WTC11 (cell line): Measurements from ENCODE around the gene USF1.

Experiments
- ATF3 ChIP-seq: sonication (generic); formaldehyde crosslinking; conservative IDR thresholded peaks from 2 replicates; pipeline ENCODE4 v1.8.1; 2022; ENCODE audit warnings: mild to moderate bottlenecking, missing genetic modification reagents
- E2F5 ChIP-seq: sonication (generic); formaldehyde crosslinking; IDR thresholded peaks from 2 replicates; pipeline ENCODE4 v1.8.1; 2022; ENCODE audit warnings: mild to moderate bottlenecking, moderate library complexity, missing genetic modification reagents
- KAT7 ChIP-seq: sonication (generic); formaldehyde crosslinking; IDR thresholded peaks from 2 replicates; pipeline ENCODE4 v1.8.1; 2023; ENCODE audit warnings: missing genetic modification reagents, mild to moderate bottlenecking, borderline replicate concordance
- NFYB ChIP-seq: sonication (generic); formaldehyde crosslinking; conservative IDR thresholded peaks from 2 replicates; pipeline ENCODE4 v1.8.0; 2022; ENCODE audit warnings: low read depth, missing genetic modification reagents
- SP1 ChIP-seq: sonication (generic); formaldehyde crosslinking; conservative IDR thresholded peaks from 2 replicates; pipeline ENCODE4 v1.8.1; 2022; ENCODE audit warnings: missing genetic modification reagents
- TEAD4 ChIP-seq: sonication (generic); formaldehyde crosslinking; IDR thresholded peaks from 2 replicates; pipeline ENCODE4 v1.8.0; 2022; ENCODE audit warnings: mild to moderate bottlenecking, missing genetic modification reagents
- ZNF232 ChIP-seq: sonication (generic); formaldehyde crosslinking; IDR thresholded peaks from 2 replicates; pipeline ENCODE4 v1.8.0; 2022; ENCODE audit warnings: mild to moderate bottlenecking, missing genetic modification reagents
- ZNF512 ChIP-seq: sonication (generic); formaldehyde crosslinking; IDR thresholded peaks from 2 replicates; pipeline ENCODE4 v1.8.1; 2022; ENCODE audit warnings: missing genetic modification reagents, borderline replicate concordance
- TF ChIP-seq, protein P1 (sequence below): fragments of 200-600 bp; IDR thresholded peaks from 2 replicates; pipeline ENCODE4 v1.8.0; 2022; ENCODE audit warnings: antibody characterized with exemption
- TF ChIP-seq, protein P2 (sequence below): fragments of 250-450 bp; sonication (Bioruptor Pico); IDR thresholded peaks from 2 replicates; pipeline ENCODE4 v1.9.0; 2021; ENCODE audit warnings: mild to moderate bottlenecking

DNA sequence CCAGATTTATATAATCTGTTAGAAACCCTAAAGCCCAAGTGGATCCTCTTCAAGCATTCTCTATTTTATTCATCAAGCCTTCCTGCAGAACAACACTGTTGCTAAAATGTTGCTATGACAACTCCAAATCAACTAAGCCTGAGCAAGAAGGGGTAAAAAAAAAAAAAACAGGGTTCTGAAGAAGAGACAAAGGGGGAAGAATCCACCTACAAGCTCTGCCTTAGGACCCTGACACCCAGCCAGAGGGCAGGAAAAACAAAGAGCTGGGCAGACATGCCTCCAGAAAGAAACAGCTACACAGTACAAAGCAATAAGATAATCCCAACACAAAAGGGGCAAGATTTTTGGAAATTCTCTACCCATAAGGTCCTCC is 1.3 kb downstream of the USF1 start:
- TF ChIP-seq, protein P1, sequence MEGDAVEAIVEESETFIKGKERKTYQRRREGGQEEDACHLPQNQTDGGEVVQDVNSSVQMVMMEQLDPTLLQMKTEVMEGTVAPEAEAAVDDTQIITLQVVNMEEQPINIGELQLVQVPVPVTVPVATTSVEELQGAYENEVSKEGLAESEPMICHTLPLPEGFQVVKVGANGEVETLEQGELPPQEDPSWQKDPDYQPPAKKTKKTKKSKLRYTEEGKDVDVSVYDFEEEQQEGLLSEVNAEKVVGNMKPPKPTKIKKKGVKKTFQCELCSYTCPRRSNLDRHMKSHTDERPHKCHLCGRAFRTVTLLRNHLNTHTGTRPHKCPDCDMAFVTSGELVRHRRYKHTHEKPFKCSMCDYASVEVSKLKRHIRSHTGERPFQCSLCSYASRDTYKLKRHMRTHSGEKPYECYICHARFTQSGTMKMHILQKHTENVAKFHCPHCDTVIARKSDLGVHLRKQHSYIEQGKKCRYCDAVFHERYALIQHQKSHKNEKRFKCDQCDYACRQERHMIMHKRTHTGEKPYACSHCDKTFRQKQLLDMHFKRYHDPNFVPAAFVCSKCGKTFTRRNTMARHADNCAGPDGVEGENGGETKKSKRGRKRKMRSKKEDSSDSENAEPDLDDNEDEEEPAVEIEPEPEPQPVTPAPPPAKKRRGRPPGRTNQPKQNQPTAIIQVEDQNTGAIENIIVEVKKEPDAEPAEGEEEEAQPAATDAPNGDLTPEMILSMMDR: no peak
- TF ChIP-seq ATF3 (CRISPR knock-in tag): no peak
- TF ChIP-seq ZNF232 (CRISPR knock-in tag): no peak
- TF ChIP-seq SP1 (CRISPR knock-in tag): no peak
- no peak for TF ChIP-seq KAT7 (CRISPR knock-in tag)
- no peak for TF ChIP-seq E2F5 (CRISPR knock-in tag)
- TF ChIP-seq TEAD4 (CRISPR knock-in tag): no peak
- no peak for TF ChIP-seq ZNF512
- TF ChIP-seq NFYB (CRISPR knock-in tag): no peak
- TF ChIP-seq, protein P2, sequence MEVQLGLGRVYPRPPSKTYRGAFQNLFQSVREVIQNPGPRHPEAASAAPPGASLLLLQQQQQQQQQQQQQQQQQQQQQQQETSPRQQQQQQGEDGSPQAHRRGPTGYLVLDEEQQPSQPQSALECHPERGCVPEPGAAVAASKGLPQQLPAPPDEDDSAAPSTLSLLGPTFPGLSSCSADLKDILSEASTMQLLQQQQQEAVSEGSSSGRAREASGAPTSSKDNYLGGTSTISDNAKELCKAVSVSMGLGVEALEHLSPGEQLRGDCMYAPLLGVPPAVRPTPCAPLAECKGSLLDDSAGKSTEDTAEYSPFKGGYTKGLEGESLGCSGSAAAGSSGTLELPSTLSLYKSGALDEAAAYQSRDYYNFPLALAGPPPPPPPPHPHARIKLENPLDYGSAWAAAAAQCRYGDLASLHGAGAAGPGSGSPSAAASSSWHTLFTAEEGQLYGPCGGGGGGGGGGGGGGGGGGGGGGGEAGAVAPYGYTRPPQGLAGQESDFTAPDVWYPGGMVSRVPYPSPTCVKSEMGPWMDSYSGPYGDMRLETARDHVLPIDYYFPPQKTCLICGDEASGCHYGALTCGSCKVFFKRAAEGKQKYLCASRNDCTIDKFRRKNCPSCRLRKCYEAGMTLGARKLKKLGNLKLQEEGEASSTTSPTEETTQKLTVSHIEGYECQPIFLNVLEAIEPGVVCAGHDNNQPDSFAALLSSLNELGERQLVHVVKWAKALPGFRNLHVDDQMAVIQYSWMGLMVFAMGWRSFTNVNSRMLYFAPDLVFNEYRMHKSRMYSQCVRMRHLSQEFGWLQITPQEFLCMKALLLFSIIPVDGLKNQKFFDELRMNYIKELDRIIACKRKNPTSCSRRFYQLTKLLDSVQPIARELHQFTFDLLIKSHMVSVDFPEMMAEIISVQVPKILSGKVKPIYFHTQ (CRISPR knock-in tag): no peak
